HepG2 (cell line): ENCODE data around the gene CFAP46. TPM values are rescaled to one million over a fixed set of nuclear protein-coding genes. Genes with fewer than 3 reads are reported as not detected.

Source experiments
- ATAC-seq: fragments of 200-7000 bp; cut with Tn5 transposase; 3 replicates; pipeline ENCODE4 v1.9.1; 2020; ENCODE audit warnings: mild to moderate bottlenecking, moderate library complexity
- BruUV-seq: library from RNA; stranded (reverse); fragments of 400-500 nt; replicated peaks from 2 replicates; lab custom pipeline; 2021; lab: Mats Ljungman, UMichigan
- CTCF ChIA-PET: fragments of 300-600 bp; formaldehyde crosslinking; extraction: SDS; loops from one replicate; lab custom pipeline; 2021; ENCODE audit warnings: low total read pairs, inconsistent platforms, low intra/inter-chr PET ratio; lab: Yijun Ruan, JAX
- POLR2A ChIA-PET: fragments of 350-600 bp; sonication (Branson Sonifier 250); formaldehyde crosslinking; loops from one replicate; lab custom pipeline; 2020; ENCODE audit warnings: antibody characterized with exemption, inconsistent platforms; lab: Yijun Ruan, JAX
- DNase-seq: peaks from one replicate; pipeline ENCODE4 v3.0.0-alpha.2; 2015; ENCODE audit warnings: low spot score
- FAIRE-seq: peaks from 3 replicates; lab custom pipeline; 2011; peaks lifted over from hg19 to GRCh38; lab: Jason Lieb, UNC
- H2AFZ ChIP-seq: one replicate; pipeline ENCODE4 v1.6.1; 2011; ENCODE audit warnings: low read length, inconsistent platforms
- H3K27ac ChIP-seq: fragments of 300-600 bp; 3 replicates; pipeline ENCODE4 v1.8.0; 2011; ENCODE audit warnings: mixed run types, mild to moderate bottlenecking, mixed read lengths, low read length, inconsistent platforms; ENCODE audit not compliant: insufficient read depth; ENCODE audit errors: extremely low read length
- H3K27me3 ChIP-seq, 2 experiments: fragments of 200-600 bp in 1 of 2; 2 replicates in 1 of 2; 3 replicates in 1 of 2; pipeline versions ENCODE4 v1.6.0 to v1.8.0; 2011; ENCODE audit warnings: low read length in 2 of 2, mild to moderate bottlenecking in 2 of 2, moderate library complexity in 2 of 2, inconsistent platforms in 1 of 2; ENCODE audit not compliant: insufficient read depth in 2 of 2, control insufficient read depth in 1 of 2
- H3K36me3 ChIP-seq, 2 experiments: fragments of 200-600 bp in 1 of 2; replicated peaks in 1 of 2; 2 replicates in 1 of 2; 3 replicates in 1 of 2; pipeline versions ENCODE4 v1.5.1 to v1.8.0; 2011; ENCODE audit warnings: low read length in 2 of 2, inconsistent platforms in 1 of 2; ENCODE audit not compliant: insufficient read depth in 2 of 2, control insufficient read depth in 1 of 2
- H3K4me1 ChIP-seq: 2 replicates; pipeline ENCODE4 v1.5.1; 2012; ENCODE audit warnings: low read length, inconsistent platforms; ENCODE audit not compliant: insufficient read depth
- H3K4me2 ChIP-seq: 2 replicates; pipeline ENCODE4 v1.6.0; 2011; ENCODE audit warnings: low read depth, low read length, inconsistent platforms
- H3K4me3 ChIP-seq, 3 experiments: fragments of 200-600 bp in 1 of 3; sonication (generic), shearing (Covaris generic) in 1 of 3; replicated peaks in 1 of 3; 2 replicates each; pipeline ENCODE4 v1.5.1; 2011 to 2016; ENCODE audit warnings: low read length in 3 of 3, inconsistent platforms in 2 of 3, low read depth in 2 of 3, mild to moderate bottlenecking in 2 of 3, control low read depth in 1 of 3, mixed read lengths in 1 of 3; ENCODE audit not compliant: insufficient read depth in 1 of 3
- H3K79me2 ChIP-seq: one replicate; pipeline ENCODE4 v1.6.1; 2011; ENCODE audit warnings: low read length, inconsistent platforms; ENCODE audit not compliant: insufficient read depth
- H3K9ac ChIP-seq: 2 replicates; pipeline ENCODE4 v1.6.0; 2011; ENCODE audit warnings: mild to moderate bottlenecking, low read depth, low read length, inconsistent platforms; ENCODE audit not compliant: insufficient read depth
- H3K9me3 ChIP-seq: 2 replicates; pipeline ENCODE4 v1.5.1; 2012; ENCODE audit warnings: mild to moderate bottlenecking, low read length
- H4K20me1 ChIP-seq: 2 replicates; pipeline ENCODE4 v1.6.0; 2011; ENCODE audit warnings: inconsistent platforms, mild to moderate bottlenecking, low read length, moderate library complexity; ENCODE audit not compliant: insufficient read depth
- DPF2 ChIP-seq: sonication (generic); formaldehyde crosslinking; IDR thresholded peaks from 2 replicates; pipeline ENCODE4 v1.4.0; 2020; ENCODE audit warnings: mild to moderate bottlenecking, low read depth, missing genetic modification reagents, borderline replicate concordance
- FOXO1 ChIP-seq: sonication (generic); formaldehyde crosslinking; IDR thresholded peaks from 2 replicates; pipeline ENCODE4 v1.4.0; 2020; ENCODE audit warnings: missing genetic modification reagents
- KAT7 ChIP-seq: IDR thresholded peaks from 2 replicates; pipeline ENCODE4 v1.6.1; 2018; ENCODE audit warnings: borderline replicate concordance, missing compliant biosample characterization
- SCMH1 ChIP-seq: sonication (generic); formaldehyde crosslinking; IDR thresholded peaks from 2 replicates; pipeline ENCODE4 v1.9.0; 2021; ENCODE audit warnings: missing genetic modification reagents, mild to moderate bottlenecking, borderline replicate concordance
- SSRP1 ChIP-seq: IDR thresholded peaks from 2 replicates; pipeline ENCODE4 v1.6.1; 2016; ENCODE audit warnings: control low read depth
- ZNF879 ChIP-seq: sonication (generic); formaldehyde crosslinking; IDR thresholded peaks from 2 replicates; pipeline ENCODE4 v1.8.1; 2023; ENCODE audit warnings: missing genetic modification reagents
- WGBS: methylation state at CpG from one replicate; pipeline ENCODE4 v1.1.6; 2017; ENCODE audit warnings: low lambda C conversion rate; 5-methylcytosine and 5-hydroxymethylcytosine counted together
- in situ Hi-C: cut with HindIII; loops from 2 replicates; pipeline ENCODE4 v1.10.0; 2017; ENCODE audit warnings: low pct_unique_long_range_greater_than_20kb; ENCODE audit not compliant: extremely low pct_ligation_motif_present
- intact Hi-C: fragments of 100-400 bp; cut with micrococcal nuclease; formaldehyde crosslinking; loops from one replicate; pipeline ENCODE4 v1.10.0; 2022; ENCODE audit not compliant: unreplicated experiment
- polyA plus RNA-seq, 8 experiments: library from polyadenylated mRNA; depleted of rRNA in 3 of 8; stranded (reverse) in 7 of 8; unstranded in 1 of 8; fragments of >200 nt; fragmentation: Illumina TruSeq in 4 of 8; extraction: Trizol in 4 of 8; gene quantifications; 2 replicates each; pipeline versions ENCODE4 v1.2.1 to v1.2.3, GENCODE V29; 2011 to 2016; ENCODE audit warnings: low read depth in 4 of 8, missing spikeins in 1 of 8, mixed read lengths in 1 of 8; ENCODE audit not compliant: insufficient read depth in 1 of 8
- total RNA-seq, 5 experiments: library from RNA; depleted of rRNA; stranded (reverse); fragments of >200 nt; fragmentation: Illumina TruSeq; extraction: Trizol; gene quantifications; 2 replicates each; pipeline ENCODE4 v1.2.3, GENCODE V29; 2016; ENCODE audit warnings: low read depth in 1 of 5
- TF ChIP-seq, protein P1 (sequence below): sonication (generic); formaldehyde crosslinking; IDR thresholded peaks from 2 replicates; pipeline ENCODE4 v1.8.1; 2023; ENCODE audit warnings: mild to moderate bottlenecking, moderate library complexity, missing genetic modification reagents
- TF ChIP-seq, protein P2 (sequence below): sonication (generic); formaldehyde crosslinking; IDR thresholded peaks from 2 replicates; pipeline ENCODE4 v1.4.0; 2020; ENCODE audit warnings: missing genetic modification reagents, borderline replicate concordance
- TF ChIP-seq, protein P3 (sequence below): sonication (generic); formaldehyde crosslinking; IDR thresholded peaks from 2 replicates; pipeline ENCODE4 v1.5.1; 2020; ENCODE audit warnings: missing genetic modification reagents, mild to moderate bottlenecking, borderline replicate concordance
- TF ChIP-seq, protein P4 (sequence below): sonication (generic); formaldehyde crosslinking; conservative IDR thresholded peaks from 2 replicates; pipeline ENCODE4 v1.4.0; 2020; ENCODE audit warnings: missing genetic modification reagents

Gene CFAP46
- total and polyA plus RNA-seq, 2 of the 13 experiments (the other 11 are each of a cell fraction or from before 2014, with no cell fraction given), result 0.24 to 0.84 TPM

DNA sequence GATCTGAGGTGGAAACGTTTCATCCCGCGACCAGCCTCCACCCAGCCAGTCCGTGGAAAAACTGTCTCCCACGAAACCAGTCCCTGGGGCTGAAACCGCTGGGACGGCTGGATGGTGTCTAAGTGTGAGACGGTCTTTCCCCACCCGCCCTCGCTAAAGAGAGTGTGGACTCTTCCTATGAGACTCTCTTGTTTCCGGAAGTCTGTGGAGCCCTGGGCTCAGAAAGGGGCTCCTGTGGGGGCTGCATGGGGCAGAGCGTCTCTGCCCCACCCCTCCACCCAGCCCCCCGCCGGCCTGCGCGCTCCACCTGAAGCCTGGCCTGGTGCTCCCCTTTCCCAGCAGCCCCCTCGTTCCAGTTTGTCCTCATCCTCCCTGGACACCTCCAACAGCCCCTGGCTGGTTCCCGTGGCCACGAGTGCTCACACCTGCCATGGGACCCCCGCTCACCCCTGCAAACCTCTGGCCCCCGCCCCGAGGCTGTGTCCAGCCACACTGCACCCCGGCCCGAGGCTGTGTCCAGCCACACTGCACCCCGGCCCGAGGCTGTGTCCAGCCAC is 28.7 kb downstream of the CFAP46 start:
- ChIA-PET POLR2A (no interaction called here), CTCF (no interaction called here)
- ATAC-seq, result no peak
- Histone ChIP-seq H3K4me3 (no peak overlapping the region), H3K27me3 (peaks cover 1 to 14% of the 10 kb centered on the region in 2 experiments; a peak in 1 of 5 replicates), H2AFZ (no peak overlapping the region), H3K9ac (no peak overlapping the region), H3K9me3 (no peaks in the 10 kb centered on the region), H3K4me2 (no peak overlapping the region), H3K36me3 (no peaks in the 10 kb centered on the region), H4K20me1 (no peaks in the 10 kb centered on the region), H3K79me2 (no peaks in the 10 kb centered on the region), H3K4me1 (no peaks in the 10 kb centered on the region), H3K27ac (no peak overlapping the region)
- FAIRE-seq, result no peak
- WGBS, result 54% methylated on average over 15 of the region's 26 CpGs
- BruUV-seq, result no TSS peak
- TF ChIP-seq FOXO1 (CRISPR knock-in tag) (no peak), ZNF879 (CRISPR knock-in tag) (no peak), SSRP1 (CRISPR knock-in tag) (no peak), KAT7 (CRISPR knock-in tag) (no peak), DPF2 (CRISPR knock-in tag) (no peak), SCMH1 (no peak)
- TF ChIP-seq, protein P1, sequence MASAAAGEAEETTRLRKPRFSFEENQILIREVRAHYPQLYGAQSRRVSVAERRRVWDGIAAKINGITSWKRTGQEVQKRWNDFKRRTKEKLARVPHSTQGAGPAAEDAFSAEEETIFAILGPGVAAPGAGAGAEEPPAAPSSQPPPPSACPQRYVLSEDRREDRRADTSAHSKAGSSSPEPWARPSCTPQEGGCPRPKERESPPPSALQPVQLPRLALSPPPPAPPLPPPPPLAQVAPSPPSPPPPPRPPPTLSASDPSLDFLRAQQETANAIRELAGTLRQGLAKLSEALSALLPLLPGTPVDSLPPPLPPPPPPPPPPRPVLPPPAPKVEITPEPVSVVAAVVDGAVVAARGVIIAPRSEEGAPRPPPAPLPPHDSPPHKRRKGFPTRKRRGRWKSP (CRISPR knock-in tag), result no peak
- TF ChIP-seq, protein P2, sequence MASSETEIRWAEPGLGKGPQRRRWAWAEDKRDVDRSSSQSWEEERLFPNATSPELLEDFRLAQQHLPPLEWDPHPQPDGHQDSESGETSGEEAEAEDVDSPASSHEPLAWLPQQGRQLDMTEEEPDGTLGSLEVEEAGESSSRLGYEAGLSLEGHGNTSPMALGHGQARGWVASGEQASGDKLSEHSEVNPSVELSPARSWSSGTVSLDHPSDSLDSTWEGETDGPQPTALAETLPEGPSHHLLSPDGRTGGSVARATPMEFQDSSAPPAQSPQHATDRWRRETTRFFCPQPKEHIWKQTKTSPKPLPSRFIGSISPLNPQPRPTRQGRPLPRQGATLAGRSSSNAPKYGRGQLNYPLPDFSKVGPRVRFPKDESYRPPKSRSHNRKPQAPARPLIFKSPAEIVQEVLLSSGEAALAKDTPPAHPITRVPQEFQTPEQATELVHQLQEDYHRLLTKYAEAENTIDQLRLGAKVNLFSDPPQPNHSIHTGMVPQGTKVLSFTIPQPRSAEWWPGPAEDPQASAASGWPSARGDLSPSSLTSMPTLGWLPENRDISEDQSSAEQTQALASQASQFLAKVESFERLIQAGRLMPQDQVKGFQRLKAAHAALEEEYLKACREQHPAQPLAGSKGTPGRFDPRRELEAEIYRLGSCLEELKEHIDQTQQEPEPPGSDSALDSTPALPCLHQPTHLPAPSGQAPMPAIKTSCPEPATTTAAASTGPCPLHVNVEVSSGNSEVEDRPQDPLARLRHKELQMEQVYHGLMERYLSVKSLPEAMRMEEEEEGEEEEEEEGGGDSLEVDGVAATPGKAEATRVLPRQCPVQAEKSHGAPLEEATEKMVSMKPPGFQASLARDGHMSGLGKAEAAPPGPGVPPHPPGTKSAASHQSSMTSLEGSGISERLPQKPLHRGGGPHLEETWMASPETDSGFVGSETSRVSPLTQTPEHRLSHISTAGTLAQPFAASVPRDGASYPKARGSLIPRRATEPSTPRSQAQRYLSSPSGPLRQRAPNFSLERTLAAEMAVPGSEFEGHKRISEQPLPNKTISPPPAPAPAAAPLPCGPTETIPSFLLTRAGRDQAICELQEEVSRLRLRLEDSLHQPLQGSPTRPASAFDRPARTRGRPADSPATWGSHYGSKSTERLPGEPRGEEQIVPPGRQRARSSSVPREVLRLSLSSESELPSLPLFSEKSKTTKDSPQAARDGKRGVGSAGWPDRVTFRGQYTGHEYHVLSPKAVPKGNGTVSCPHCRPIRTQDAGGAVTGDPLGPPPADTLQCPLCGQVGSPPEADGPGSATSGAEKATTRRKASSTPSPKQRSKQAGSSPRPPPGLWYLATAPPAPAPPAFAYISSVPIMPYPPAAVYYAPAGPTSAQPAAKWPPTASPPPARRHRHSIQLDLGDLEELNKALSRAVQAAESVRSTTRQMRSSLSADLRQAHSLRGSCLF, result no peak
- TF ChIP-seq, protein P3, sequence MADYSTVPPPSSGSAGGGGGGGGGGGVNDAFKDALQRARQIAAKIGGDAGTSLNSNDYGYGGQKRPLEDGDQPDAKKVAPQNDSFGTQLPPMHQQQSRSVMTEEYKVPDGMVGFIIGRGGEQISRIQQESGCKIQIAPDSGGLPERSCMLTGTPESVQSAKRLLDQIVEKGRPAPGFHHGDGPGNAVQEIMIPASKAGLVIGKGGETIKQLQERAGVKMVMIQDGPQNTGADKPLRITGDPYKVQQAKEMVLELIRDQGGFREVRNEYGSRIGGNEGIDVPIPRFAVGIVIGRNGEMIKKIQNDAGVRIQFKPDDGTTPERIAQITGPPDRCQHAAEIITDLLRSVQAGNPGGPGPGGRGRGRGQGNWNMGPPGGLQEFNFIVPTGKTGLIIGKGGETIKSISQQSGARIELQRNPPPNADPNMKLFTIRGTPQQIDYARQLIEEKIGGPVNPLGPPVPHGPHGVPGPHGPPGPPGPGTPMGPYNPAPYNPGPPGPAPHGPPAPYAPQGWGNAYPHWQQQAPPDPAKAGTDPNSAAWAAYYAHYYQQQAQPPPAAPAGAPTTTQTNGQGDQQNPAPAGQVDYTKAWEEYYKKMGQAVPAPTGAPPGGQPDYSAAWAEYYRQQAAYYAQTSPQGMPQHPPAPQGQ (CRISPR knock-in tag), result no peak
- TF ChIP-seq, protein P4, sequence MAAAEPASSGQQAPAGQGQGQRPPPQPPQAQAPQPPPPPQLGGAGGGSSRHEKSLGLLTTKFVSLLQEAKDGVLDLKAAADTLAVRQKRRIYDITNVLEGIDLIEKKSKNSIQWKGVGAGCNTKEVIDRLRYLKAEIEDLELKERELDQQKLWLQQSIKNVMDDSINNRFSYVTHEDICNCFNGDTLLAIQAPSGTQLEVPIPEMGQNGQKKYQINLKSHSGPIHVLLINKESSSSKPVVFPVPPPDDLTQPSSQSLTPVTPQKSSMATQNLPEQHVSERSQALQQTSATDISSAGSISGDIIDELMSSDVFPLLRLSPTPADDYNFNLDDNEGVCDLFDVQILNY (CRISPR knock-in tag), result no peak
- no peak for DNase-seq
- intact Hi-C loops, result no loop called here
- in situ Hi-C loops, result no loop called here
